Fibroblast of villous mesenchyme (primary cell): ENCODE measurements around the gene INHA. TPM values are rescaled to one million over a fixed set of nuclear protein-coding genes. Genes with fewer than 3 reads are reported as not detected.
A peak's percentile ranks its signal among the peaks of the same experiment; 100 is the strongest.

Source experiments
- DNase-seq: peaks from one replicate; pipeline ENCODE4 v3.0.0-alpha.2; 2010; ENCODE audit warnings: low read depth
- H3K4me3 ChIP-seq: 2 replicates; pipeline ENCODE4 v1.5.1; 2011; ENCODE audit warnings: low read depth, mild to moderate bottlenecking, low read length
- total RNA-seq: library from RNA; depleted of rRNA; stranded (reverse); fragments of >200 nt; gene quantifications from 2 replicates; pipeline ENCODE4 v1.2.3, GENCODE V29; 2012
- TF ChIP-seq, protein P1 (sequence below): IDR thresholded peaks from 2 replicates; pipeline ENCODE4 v1.5.1; 2012; ENCODE audit warnings: low read depth, mild to moderate bottlenecking, low read length; ENCODE audit not compliant: insufficient read depth

The INHA gene
- total RNA-seq, 1 donor = 0.43 TPM

DNA sequence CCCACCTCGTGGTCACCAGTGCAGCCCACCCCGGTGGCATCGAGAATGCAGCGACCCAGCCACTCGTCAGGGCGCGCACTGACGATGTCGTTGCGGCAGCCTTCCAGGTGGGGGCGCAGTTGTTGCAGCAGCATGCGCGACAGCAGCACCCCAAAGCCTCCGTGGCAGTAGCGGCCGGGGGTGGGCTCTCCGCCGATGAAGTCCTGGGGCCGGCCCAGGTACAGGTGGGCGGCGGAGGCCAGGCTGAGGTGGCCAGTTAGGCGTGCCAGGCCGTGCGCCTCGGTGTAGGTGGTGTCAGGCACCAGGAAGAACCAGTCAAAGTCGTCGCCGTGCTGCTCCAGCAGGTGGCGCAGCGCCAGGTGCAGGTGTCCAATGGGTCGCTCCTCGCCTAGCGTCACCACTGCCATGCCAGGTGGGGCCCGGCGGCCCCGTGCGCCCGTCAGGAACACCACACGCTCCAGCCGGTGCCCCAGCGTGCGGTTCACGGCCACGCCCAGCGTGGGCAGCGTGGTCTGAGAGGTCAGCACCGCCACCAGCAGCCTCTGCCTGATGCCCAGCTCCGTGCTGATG is 30.4 kb upstream of the INHA start:
- peak overlapping the region; percentile 71 for H3K4me3 ChIP-seq
- DNase-seq = peak; percentile 62
- TF ChIP-seq, protein P1, sequence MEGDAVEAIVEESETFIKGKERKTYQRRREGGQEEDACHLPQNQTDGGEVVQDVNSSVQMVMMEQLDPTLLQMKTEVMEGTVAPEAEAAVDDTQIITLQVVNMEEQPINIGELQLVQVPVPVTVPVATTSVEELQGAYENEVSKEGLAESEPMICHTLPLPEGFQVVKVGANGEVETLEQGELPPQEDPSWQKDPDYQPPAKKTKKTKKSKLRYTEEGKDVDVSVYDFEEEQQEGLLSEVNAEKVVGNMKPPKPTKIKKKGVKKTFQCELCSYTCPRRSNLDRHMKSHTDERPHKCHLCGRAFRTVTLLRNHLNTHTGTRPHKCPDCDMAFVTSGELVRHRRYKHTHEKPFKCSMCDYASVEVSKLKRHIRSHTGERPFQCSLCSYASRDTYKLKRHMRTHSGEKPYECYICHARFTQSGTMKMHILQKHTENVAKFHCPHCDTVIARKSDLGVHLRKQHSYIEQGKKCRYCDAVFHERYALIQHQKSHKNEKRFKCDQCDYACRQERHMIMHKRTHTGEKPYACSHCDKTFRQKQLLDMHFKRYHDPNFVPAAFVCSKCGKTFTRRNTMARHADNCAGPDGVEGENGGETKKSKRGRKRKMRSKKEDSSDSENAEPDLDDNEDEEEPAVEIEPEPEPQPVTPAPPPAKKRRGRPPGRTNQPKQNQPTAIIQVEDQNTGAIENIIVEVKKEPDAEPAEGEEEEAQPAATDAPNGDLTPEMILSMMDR = peak; percentile 95

DNA sequence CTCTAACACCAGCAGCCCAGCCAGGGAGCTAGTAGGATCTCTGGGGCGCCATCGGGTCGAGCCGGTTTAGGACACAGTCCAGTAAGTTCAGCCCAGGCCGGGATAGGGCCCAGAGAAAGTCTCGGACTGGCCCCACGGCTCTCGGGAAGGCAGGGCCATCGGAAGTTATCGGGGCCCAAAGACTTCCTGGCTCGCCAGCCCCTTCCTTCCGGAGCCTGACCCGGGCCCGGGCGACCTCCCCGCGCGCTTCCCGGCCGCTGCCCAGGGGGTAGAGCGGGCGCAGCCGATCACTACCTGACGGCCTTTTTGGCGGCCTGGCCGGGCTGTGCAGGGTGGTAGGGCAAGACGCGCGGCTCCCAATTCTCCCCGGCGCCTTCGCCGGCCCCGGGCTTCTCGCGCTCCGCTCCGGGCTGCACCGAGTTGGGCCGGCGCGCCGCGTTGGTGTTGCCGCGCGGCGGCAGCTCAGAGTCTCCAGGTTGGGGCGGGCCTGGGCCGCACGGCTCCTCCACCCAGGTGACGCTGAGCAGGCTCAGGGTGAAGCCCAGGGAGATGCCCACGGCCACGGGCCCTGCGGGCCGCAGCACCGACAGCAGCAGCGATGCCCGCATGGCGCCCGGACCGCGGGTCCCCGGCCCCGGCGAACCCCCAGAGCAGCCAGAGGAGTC is 29.0 kb upstream of the INHA start:
- DNase-seq = peak; percentile 28
- H3K4me3 ChIP-seq = peak overlapping the region; percentile 71
- TF ChIP-seq, protein P1 = no peak

DNA sequence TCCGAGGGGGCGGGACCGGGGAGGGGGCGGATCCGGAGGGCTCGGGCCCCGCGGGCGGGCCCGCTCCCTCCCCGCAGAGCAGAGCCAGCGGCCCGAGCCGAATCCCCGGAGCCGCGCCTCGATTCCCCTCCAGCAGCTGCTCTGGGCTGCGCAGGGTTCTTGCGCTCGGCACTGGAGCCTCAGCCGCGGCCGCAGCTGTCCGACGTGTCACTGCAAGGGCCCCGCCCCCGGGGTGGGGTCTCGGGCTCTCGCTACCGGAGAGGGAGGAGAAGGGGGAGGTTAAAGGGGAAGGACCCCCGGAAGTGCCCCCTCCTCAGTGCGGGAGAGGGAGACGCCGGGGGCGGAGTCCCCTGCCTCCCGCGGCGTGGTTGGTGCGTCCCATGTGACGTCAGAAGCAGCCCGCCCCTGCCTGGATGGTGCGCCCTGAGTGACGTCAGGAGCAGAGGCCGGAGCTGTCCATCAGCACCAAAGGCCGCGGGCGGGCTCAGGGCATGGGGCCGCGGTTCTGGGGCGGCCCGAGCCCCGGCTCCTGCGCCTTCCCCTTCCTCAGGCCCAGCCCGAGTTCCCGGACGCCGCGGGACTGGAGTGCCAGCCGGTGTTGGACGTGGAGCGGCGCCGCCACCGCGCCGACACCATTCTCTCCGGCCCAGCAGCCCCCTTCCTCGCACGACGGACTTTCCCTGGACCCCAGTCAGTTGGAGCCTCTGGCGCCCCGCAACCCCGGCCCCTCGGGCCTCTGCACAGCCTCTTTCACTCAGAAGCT is 28.3 kb upstream of the INHA start, which contains the start of the genes CHPF and TMEM198:
TSS of gene CHPF (minus strand) at position 214 of the 763 bp plus-strand sequence. CDS start 271 bp downstream, outside the sequence.
TSS of gene TMEM198 (plus strand) at position 433 of the 763 bp plus-strand sequence. CDS start 700 bp downstream, outside the sequence.
- peak; percentile 99 for DNase-seq
- TF ChIP-seq, protein P1 = no peak
- peak within 1 kb of the TSS; percentile 71 for H3K4me3 ChIP-seq

DNA sequence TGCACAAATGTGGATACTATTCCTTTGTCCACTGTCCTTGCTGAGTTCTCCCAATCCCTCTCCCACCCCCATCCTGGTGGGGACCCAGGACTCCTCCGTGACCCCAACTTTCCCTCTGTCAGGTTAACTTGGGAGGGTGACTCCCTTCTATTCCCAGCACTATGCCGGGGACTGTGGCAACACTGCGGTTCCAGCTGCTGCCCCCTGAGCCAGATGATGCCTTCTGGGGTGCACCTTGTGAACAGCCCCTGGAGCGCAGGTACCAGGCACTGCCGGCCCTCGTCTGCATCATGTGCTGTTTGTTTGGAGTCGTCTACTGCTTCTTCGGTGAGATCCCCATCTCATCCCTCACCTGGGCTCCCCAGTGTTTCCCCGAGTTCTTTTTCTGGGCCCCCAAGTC is 27.5 kb upstream of the INHA start:
- H3K4me3 ChIP-seq = peak overlapping the region; percentile 71
- TF ChIP-seq, protein P1 = no peak
- DNase-seq = no peak

DNA sequence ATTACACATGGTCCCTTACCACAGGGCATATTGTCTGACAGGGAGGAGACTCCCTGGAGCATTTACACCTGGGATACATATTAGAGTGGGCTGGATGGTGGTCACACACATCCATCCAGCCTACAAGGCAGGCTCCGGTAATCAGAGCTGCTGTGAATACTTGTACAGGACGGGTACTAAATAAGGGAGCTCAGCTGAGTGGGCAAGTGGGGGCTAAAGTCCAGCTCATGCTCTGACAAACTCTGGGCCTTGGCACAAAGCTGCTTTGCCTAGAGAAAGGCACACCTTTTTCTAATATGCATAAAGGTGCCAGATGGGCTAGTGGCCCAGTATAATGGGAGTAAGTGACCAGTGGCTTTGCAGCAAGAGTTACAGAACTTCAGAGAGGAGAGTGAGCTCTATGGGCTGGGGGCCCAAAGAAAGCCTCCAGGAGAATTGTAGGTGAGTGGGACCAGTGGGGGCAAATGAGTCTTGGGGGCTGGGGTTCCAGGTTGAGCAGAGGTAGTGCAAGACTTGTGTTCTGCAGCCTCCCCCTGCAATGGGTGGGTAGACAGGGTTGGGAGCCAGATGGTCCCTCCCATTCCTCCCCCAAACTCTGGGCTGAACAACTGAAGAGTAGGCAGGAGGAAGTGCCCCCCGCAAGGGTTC is 26.7 kb upstream of the INHA start:
- TF ChIP-seq, protein P1 = no peak
- H3K4me3 ChIP-seq = no peak overlapping the region
- no peak for DNase-seq

DNA sequence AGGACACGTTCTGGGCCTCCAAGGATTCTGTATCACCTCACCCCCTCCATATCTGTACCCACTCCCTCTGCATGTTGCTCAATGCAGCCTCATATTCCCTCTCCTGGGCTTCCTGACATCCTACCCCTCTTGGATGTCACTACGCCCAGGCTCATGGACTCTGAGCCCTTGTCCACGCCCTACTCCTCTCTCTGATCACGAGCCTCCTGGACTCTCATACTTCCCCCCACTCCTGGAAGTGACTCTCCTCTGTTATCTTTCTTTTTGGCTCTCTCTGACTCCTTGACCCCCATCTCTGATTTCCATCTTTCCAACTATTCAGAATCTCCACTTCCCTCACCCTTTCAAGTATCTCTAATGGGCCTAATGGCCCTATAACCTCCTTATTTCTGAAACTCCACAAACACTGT is 26.2 kb upstream of the INHA start:
- no peak overlapping the region for H3K4me3 ChIP-seq
- TF ChIP-seq, protein P1 = no peak
- no peak for DNase-seq
